GM20000 (cell line): ENCODE measurements around the gene SLC37A1.
"Not testable (repeated sequence)": the region's sequence is repeated elsewhere in the genome, so short reads cannot be mapped to it uniquely, and the experiment has no call there.

Experiments used
- DNase-seq: peaks from one replicate; pipeline ENCODE4 v3.0.0; 2012; ENCODE audit warnings: low spot score
- TF ChIP-seq, protein P1 (sequence below): IDR thresholded peaks from 2 replicates; pipeline ENCODE4 v1.5.1; 2012; ENCODE audit warnings: mild to moderate bottlenecking, control low read depth; ENCODE audit errors: extremely low read depth, missing control alignments

The SLC37A1 gene

GRCh38 chr21:42608446-42608845 lies 94.8 kb downstream of the SLC37A1 start:
- no peak for DNase-seq
- TF ChIP-seq, protein P1, sequence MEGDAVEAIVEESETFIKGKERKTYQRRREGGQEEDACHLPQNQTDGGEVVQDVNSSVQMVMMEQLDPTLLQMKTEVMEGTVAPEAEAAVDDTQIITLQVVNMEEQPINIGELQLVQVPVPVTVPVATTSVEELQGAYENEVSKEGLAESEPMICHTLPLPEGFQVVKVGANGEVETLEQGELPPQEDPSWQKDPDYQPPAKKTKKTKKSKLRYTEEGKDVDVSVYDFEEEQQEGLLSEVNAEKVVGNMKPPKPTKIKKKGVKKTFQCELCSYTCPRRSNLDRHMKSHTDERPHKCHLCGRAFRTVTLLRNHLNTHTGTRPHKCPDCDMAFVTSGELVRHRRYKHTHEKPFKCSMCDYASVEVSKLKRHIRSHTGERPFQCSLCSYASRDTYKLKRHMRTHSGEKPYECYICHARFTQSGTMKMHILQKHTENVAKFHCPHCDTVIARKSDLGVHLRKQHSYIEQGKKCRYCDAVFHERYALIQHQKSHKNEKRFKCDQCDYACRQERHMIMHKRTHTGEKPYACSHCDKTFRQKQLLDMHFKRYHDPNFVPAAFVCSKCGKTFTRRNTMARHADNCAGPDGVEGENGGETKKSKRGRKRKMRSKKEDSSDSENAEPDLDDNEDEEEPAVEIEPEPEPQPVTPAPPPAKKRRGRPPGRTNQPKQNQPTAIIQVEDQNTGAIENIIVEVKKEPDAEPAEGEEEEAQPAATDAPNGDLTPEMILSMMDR, result no peak

DNA sequence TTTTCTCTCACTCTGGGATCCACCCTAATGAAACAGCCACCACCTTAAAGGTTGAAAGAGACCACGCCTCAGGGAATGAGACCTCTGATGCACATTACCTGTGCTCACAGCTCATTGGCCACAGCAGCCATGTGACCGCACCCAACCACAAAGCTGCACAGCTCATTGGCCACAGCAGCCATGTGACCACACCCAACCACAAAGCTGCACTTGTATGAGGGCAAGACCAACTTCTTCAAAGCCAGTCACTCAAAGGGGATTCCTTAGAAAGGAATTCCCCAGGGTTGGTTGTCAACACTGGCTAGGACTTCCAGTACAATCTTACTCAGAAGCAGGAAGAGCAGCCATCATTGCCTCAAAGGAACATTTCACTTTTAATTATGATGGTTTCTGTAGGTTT lies 96.2 kb downstream of the SLC37A1 start:
- no peak for DNase-seq
- TF ChIP-seq, protein P1, result no peak

- TF ChIP-seq, protein P1, result no peak
- no peak for DNase-seq
These were observed 98.2 kb downstream of the SLC37A1 start for GRCh38 chr21:42611852-42612251.

DNA sequence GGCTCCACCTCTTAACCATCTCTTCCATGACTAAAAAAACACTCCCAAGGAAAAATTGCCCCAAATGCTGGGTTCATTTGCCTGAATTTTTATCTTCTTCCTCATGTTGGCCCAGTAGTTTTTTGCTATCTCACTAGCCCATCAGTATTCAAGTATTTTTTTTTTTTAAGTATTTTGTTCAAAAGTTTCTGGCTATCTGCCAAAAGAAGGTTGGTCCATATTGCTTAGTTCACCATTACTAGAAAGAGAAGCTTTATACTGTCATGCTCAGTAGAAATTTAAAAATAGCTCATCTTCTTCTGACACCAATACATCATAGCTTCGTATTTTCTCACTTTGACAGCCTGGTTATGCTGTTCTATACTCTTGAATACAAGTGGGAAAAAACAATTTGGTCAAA lies 98.7 kb downstream of the SLC37A1 start:
- TF ChIP-seq, protein P1, result no peak
- DNase-seq, result no peak

DNA sequence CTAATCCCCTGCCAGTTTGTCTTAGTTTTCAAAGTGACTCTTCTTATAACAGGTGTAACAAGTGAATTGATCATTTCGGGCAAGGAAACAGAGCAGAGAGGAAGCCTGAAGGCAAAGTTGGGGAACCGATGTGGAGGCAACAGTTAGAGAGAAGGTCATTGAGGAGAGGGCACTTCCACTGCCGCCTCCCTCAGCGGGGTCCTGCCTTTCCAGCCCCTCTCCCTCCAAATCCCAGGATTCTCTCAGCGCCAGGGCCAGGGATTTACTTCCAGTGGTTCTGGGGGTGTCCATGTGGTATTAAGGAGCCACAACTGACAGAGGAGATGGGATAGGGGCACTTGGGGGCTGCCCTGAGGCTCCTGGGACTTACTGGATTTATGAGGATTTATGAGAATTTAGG lies 100.1 kb downstream of the SLC37A1 start:
- DNase-seq, result no peak
- TF ChIP-seq, protein P1, result no peak

GRCh38 chr21:42614396-42614795 lies 100.7 kb downstream of the SLC37A1 start:
- TF ChIP-seq, protein P1, result no peak
- DNase-seq, result no peak

DNA sequence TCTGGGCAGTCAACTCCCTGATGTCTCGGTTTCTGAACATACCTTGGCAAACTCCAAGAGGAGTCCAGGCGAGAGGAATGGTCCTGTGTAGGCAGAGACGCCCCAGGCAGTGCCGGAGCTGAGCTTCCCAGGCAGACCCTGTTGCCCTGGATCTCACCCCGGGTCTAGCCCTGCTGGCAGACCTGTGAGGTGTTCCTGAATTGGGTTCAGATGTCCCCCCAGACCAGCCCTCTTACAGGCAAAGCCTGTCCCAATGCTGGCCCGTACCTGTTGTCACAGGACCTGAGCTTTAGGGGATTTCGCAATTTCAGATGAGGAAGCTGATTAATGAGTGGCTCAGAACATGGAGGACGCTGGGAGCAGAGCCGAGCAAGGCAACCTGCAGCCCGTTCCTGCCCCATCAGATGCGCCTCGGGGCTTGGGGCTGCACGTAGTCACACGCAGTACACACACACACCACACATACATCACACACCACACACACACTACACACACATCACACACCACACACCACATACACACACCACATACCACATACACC lies 101.2 kb downstream of the SLC37A1 start:
- peak; percentile 50 for DNase-seq
- TF ChIP-seq, protein P1, result no peak

DNA sequence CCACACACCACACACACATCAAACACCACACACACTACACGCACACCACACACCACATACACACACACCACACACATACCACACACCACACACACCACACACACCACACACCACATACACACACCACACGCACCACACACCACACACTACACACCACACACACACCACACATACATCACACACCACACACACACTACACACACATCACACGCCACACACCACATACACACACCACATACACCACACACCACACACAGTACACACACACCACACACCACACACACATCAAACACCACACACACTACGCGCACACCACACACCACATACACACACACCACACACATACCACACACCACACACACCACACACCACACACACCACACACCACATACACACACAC lies 101.7 kb downstream of the SLC37A1 start:
- DNase-seq, result not testable (repeated sequence)
